DND-41 (cell line): ENCODE measurements around the gene SLC35F4.

Experiments used
- EZH2 ChIP-seq: IDR thresholded peaks from 3 replicates; pipeline ENCODE4 v1.6.1; 2012; ENCODE audit warnings: borderline replicate concordance, low read depth, mild to moderate bottlenecking, moderate library complexity, low read length, inconsistent platforms; ENCODE audit not compliant: severe bottlenecking
- TF ChIP-seq, protein P1 (sequence below): IDR thresholded peaks from 2 replicates; pipeline ENCODE4 v1.5.1; 2012; ENCODE audit warnings: borderline replicate concordance, low read length, moderate library complexity, mild to moderate bottlenecking; ENCODE audit not compliant: poor library complexity, severe bottlenecking; ENCODE audit errors: extremely low read depth

DNA sequence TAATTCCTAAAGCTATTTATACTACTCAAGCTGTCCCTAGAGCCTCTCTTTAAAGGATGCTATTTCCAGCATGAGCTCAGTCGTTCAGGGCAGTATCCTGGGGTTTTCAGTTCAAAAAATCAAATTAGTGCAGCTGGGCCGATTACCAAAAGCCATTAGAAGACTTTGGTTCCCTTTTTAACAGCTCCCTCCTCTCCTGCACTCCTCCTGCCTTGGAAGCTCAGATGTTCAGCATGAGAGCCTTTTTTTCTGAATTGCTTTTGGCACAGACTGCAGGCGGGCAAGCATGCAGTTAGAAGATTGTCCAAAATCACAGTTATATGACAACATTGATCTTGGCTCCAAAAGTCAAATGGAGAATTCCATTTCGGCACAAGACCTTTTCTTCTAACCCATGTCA, 179.6 kb downstream of the SLC35F4 start:
- TF ChIP-seq, protein P1, sequence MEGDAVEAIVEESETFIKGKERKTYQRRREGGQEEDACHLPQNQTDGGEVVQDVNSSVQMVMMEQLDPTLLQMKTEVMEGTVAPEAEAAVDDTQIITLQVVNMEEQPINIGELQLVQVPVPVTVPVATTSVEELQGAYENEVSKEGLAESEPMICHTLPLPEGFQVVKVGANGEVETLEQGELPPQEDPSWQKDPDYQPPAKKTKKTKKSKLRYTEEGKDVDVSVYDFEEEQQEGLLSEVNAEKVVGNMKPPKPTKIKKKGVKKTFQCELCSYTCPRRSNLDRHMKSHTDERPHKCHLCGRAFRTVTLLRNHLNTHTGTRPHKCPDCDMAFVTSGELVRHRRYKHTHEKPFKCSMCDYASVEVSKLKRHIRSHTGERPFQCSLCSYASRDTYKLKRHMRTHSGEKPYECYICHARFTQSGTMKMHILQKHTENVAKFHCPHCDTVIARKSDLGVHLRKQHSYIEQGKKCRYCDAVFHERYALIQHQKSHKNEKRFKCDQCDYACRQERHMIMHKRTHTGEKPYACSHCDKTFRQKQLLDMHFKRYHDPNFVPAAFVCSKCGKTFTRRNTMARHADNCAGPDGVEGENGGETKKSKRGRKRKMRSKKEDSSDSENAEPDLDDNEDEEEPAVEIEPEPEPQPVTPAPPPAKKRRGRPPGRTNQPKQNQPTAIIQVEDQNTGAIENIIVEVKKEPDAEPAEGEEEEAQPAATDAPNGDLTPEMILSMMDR, result no peak
- TF ChIP-seq EZH2, result no peak
